ENCODE measurements around the gene IL36B. TPM values are rescaled to one million over a fixed set of nuclear protein-coding genes. Genes with fewer than 3 reads are reported as not detected.
"Not testable (repeated sequence)": the region's sequence is repeated elsewhere in the genome, so short reads cannot be mapped to it uniquely, and the experiment has no call there.

Gene IL36B
- total RNA-seq, result not detected
- long read RNA-seq, result 0 reads

GRCh38 chr2:113052396-113052917 lies at the start of gene IL36B:
IL36B (minus strand) TSS chr2:113052867.
- DNase-seq (ENCODE audit: low spot score), result no peak

DNA sequence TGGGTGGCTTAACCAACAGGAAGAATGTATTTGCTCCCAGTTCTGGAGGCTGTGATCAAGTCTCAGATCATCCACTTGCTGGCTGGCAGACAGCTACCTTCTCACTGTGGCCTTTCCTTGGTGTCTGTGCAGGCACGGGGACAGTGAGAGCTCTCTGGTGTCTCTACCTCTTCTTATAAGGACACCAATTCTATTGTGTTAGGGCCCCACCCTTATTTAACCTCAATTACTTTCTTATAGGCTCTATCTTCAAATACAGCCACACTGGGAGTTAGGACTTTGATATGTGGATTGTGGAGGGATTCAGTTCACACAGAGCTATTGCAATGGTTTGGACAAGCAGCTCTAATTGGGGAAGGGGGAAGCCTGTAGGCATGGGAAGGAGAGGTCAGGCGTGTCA lies 49.5 kb upstream of the IL36B start:
- no peak for DNase-seq (ENCODE audit: low spot score)

DNA sequence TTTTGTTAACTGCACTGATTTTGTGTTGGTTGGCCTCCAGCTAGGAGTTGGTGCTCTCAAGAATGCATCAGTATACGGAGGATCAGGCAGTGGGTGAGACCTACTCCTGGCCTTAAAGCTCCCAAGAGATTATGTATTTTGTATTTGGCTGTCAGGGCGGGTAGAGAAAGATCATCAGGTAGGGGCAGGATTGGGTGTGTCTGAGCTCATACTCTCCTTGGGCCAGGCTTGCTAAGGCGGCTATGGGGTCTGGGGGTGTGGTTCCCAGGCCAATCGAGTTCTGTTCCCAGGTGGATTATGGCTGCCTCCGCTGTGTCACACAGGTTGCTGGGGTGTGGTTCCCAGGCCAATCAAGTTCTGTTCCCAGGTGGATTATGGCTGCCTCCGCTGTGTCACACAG lies 45.9 kb upstream of the IL36B start:
- no peak for DNase-seq (ENCODE audit: low spot score)

DNA sequence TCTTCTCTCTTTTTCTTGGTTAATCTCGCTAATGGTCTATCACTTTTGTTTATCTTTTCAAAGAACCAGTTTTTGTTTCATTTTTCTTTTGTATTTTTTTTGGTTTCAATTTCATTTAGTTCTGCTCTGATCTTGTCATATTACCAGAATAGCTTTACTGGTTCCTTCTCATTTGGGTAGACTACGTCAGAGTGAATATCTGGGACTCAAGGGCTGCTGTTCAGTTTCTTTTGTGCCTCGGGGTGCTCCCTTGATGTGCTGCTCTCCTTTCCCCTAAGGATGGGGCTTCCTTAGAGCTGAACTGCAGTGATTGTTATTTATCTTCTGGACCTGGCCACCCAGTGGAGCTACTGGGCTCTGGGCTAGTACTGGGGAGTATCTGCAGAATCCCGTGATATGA lies 45.4 kb upstream of the IL36B start:
- no peak for DNase-seq (ENCODE audit: low spot score)

- not testable (repeated sequence) for DNase-seq (ENCODE audit: low spot score)
These were observed 44.4 kb upstream of the IL36B start for GRCh38 chr2:113096842-113097618.

DNA sequence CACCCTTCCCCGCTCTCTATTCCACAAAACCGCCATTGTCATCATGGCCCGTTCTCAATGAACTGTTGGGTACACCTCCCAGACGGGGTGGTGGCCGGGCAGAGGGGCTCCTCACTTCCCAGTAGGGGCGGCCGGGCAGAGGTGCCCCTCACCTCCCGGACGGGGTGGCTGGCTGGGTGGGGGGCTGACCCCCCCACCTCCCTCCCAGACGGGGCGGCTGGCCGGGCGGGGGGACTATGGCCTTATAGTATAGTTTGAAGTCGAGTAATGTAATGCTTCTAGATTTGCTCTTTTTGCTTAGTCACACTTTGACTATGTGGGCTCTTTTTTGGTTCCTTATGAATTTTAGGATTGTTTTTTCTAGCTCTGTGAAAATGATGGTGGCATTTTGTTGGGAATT lies 43.6 kb upstream of the IL36B start:
- DNase-seq (ENCODE audit: low spot score), result not testable (repeated sequence)

DNA sequence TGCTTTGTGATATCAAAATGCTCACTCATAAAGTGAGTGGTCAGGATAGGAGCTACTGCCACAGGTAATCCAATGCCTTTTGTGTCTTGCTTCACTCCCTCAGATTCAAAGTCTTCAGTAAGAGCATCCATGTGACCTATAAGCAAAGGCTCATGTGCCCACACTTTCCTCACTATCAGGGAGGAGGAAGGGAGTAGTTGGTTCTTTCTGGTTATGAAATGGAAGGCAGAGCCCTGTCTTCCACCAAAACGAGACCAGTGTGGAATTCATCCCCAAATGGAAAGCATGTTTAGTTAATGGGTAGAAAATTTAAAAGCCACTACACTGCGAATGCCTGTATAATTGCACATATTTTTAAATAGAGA lies 40.9 kb upstream of the IL36B start:
- no peak for DNase-seq (ENCODE audit: low spot score)

- no peak for DNase-seq (ENCODE audit: low spot score)
These were observed 40.4 kb upstream of the IL36B start for GRCh38 chr2:113092864-113093612.

- no peak for DNase-seq (ENCODE audit: low spot score)
These were observed 38.7 kb upstream of the IL36B start for GRCh38 chr2:113091231-113091896.

GRCh38 chr2:113089916-113090315 lies 37.2 kb upstream of the IL36B start:
- no peak for DNase-seq (ENCODE audit: low spot score)

DNA sequence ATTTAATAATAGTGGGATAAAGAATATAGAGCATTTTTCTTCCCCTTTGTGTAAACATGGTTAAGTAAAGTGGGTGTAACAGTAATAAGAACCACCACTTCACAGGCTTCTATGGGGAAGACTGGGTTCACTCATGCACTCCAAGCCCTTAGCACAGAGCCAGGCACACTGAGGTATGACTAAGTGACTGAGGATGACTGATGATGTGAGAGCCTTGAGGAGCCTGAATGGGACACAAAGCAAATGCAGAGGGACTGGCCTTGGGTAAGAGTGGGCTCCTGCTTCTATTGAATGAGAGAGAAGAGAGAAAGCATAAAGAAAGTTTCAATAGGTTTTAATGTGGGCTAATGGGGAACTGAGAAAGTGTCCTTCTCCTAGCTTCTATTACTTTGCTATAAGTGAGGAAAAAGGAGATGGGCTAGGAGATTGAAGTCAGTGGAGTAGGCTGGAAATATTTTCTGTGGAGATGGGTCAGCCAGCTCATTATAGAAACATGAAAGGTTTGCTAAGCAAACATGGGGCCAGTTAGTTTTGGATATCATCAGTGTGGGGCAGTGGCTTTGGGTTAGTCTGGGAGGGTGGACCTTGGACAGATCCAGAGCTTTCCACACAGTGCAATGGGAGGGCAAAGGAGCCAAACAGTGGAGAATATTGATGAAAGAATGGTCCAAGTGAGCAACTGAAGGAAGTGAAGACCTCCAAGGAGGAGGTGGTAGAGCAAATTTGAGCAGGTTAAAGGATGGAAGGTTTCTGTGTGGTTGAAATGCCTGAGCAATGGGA lies 35.7 kb upstream of the IL36B start:
- no peak for DNase-seq (ENCODE audit: low spot score)

GRCh38 chr2:113085542-113085941 lies 32.9 kb upstream of the IL36B start:
- DNase-seq (ENCODE audit: low spot score), result no peak

- no peak for DNase-seq (ENCODE audit: low spot score)
These were observed 31.8 kb upstream of the IL36B start for GRCh38 chr2:113084249-113085000.

DNA sequence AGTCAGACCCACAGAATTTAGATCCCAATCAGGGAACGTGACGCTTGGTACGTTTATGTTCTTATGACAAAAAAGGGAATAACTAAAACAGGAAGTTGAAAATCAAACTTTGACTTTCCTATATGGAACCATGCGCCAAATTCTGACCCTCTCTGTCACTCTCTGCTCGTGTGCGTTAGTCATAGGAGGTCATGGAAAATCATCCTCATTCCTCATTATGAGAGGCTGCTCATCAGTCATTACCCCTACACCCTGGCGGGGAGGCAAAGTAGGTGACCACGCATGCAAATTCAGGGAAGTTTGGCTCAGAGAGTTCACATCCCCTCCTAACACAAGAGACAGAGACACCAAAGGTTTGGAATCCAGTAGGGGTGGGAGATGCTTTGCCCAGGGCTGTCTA lies 30.6 kb upstream of the IL36B start:
- no peak for DNase-seq (ENCODE audit: low spot score)

- no peak for DNase-seq (ENCODE audit: low spot score)
These were observed 29.0 kb upstream of the IL36B start for GRCh38 chr2:113081488-113082210.

GRCh38 chr2:113080134-113080533 lies 27.5 kb upstream of the IL36B start:
- no peak for DNase-seq (ENCODE audit: low spot score)

GRCh38 chr2:113079131-113079530 lies 26.5 kb upstream of the IL36B start:
- DNase-seq (ENCODE audit: low spot score), result no peak

DNA sequence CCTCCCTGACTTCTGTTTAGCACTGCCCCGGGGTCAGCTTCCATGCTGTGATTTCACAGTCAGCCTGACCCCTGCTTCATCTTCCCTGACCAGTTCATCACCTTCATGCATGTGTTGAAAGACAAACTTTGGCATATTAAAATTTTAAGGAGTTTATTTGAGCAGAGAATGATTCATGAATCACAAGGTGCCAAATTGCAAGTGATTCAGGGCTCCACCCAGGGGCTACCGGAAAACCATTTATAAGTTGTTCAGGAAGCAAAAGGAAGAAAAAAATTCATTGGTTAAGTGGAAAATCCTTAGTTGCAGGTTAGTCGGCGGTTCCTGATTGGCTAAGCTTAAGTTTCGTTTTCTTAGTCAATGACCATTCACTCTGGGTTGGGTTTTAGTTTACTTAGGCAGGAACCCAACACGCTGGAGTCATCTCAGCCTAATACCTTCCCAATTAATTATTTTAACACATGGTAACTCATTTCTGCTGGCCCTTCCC lies 25.7 kb upstream of the IL36B start:
- no peak for DNase-seq (ENCODE audit: low spot score)

GRCh38 chr2:113077921-113078320 lies 25.3 kb upstream of the IL36B start:
- DNase-seq (ENCODE audit: low spot score), result no peak
